GM23248 (cell line): ENCODE data around the gene CPEB3.

Source experiments
- EZH2 ChIP-seq: fragments of 200-600 bp; sonication (generic); IDR thresholded peaks from 2 replicates; pipeline ENCODE4 v1.6.1; 2018; ENCODE audit warnings: antibody characterized with exemption, mild to moderate bottlenecking; ENCODE audit not compliant: insufficient read depth, poor library complexity, severe bottlenecking
- EZH2phosphoT487 ChIP-seq: fragments of 200-600 bp; sonication (generic); IDR thresholded peaks from 2 replicates; pipeline ENCODE4 v1.6.1; 2018; ENCODE audit warnings: antibody characterized with exemption, moderate library complexity, mild to moderate bottlenecking, low read depth; ENCODE audit not compliant: insufficient read depth

DNA sequence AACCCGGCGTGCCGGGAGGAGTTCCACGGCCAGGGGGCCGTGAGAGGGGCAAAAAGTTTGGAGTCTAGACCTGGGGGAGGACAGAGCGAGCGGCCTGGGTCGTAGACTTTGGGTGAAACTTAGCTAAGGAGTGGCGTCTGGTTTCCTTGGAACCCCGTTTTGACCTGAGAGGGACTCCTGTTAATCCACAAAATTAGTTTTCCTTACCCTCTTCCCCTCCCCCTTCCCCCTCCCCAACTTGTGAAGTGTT, 663 bp upstream of the CPEB3 start:
- no peak for TF ChIP-seq EZH2
- TF ChIP-seq EZH2phosphoT487 = no peak
